Endothelial cell of umbilical vein (primary cell): ENCODE data around the gene DUSP11. TPM values are rescaled to one million over a fixed set of nuclear protein-coding genes. Genes with fewer than 3 reads are reported as not detected.

Source experiments
- BruUV-seq: library from RNA; stranded (reverse); fragments of 400-500 nt; replicated peaks from 2 replicates; lab custom pipeline; 2021; lab: Mats Ljungman, UMichigan
- CTCF ChIA-PET: fragments of 300-600, 350-600 bp; sonication (Branson Sonifier 250); formaldehyde crosslinking; loops from one replicate; lab custom pipeline; 2021; ENCODE audit warnings: antibody characterized with exemption, inconsistent platforms; lab: Charles Lee
- POLR2A ChIA-PET: fragments of 300-600, 350-600 bp; sonication (Branson Sonifier 250); formaldehyde crosslinking; loops from one replicate; lab custom pipeline; 2021; ENCODE audit warnings: antibody characterized with exemption, inconsistent platforms; lab: Charles Lee
- DNase-seq: peaks from one replicate; pipeline ENCODE4 v3.0.0-alpha.2; 2011; ENCODE audit warnings: low read depth, low spot score
- FAIRE-seq: peaks from 2 replicates; lab custom pipeline; 2011; peaks lifted over from hg19 to GRCh38; lab: Jason Lieb, UNC
- H2AFZ ChIP-seq: 2 replicates; pipeline ENCODE4 v1.6.0; 2012; ENCODE audit warnings: low read depth, low read length, control low read depth, inconsistent platforms
- H3K27ac ChIP-seq: 2 replicates; pipeline ENCODE4 v1.5.1; 2011; ENCODE audit warnings: low read depth, mild to moderate bottlenecking, control low read depth, low read length, moderate library complexity; ENCODE audit not compliant: insufficient read depth
- H3K27me3 ChIP-seq, 2 experiments: 2 replicates each; pipeline versions ENCODE4 v1.6.0 to v1.6.1; 2011; ENCODE audit warnings: low read length in 2 of 2, mixed read lengths in 1 of 2; ENCODE audit not compliant: control insufficient read depth in 2 of 2, insufficient read depth in 2 of 2
- H3K36me3 ChIP-seq, 2 experiments: 2 replicates in 1 of 2; 3 replicates in 1 of 2; pipeline ENCODE4 v1.5.1; 2011; ENCODE audit warnings: low read length in 2 of 2, mild to moderate bottlenecking in 1 of 2, moderate library complexity in 1 of 2; ENCODE audit not compliant: control insufficient read depth in 2 of 2, insufficient read depth in 2 of 2; ENCODE audit errors: extremely low read depth in 1 of 2
- H3K4me1 ChIP-seq: 3 replicates; pipeline ENCODE4 v1.5.1; 2011; ENCODE audit warnings: mild to moderate bottlenecking, low read length; ENCODE audit not compliant: control insufficient read depth, insufficient read depth; ENCODE audit errors: extremely low read depth
- H3K4me2 ChIP-seq: 2 replicates; pipeline ENCODE4 v1.6.1; 2011; ENCODE audit warnings: low read length, control low read depth, mixed read lengths; ENCODE audit not compliant: insufficient read depth
- H3K4me3 ChIP-seq, 3 experiments: fragments of 200-600 bp in 1 of 3; sonication (generic), shearing (Covaris generic) in 1 of 3; replicated peaks in 1 of 3; 2 replicates each; pipeline ENCODE4 v1.5.1; 2011 to 2016; ENCODE audit warnings: control low read depth in 3 of 3, low read length in 3 of 3, mild to moderate bottlenecking in 2 of 3, inconsistent platforms in 1 of 3, low read depth in 1 of 3, moderate library complexity in 1 of 3; ENCODE audit not compliant: insufficient read depth in 1 of 3
- H3K79me2 ChIP-seq: 2 replicates; pipeline ENCODE4 v1.6.0; 2012; ENCODE audit warnings: low read length, inconsistent platforms; ENCODE audit not compliant: control insufficient read depth, insufficient read depth
- H3K9ac ChIP-seq: replicated peaks from 2 replicates; pipeline ENCODE3; 2011; ENCODE audit warnings: low read length, control low read depth; ENCODE audit not compliant: insufficient read depth; ENCODE audit errors: extremely low read depth
- H3K9me1 ChIP-seq: replicated peaks from 3 replicates; pipeline ENCODE4 v1.6.0; 2011; ENCODE audit warnings: mild to moderate bottlenecking, low read length; ENCODE audit not compliant: control insufficient read depth, insufficient read depth; ENCODE audit errors: extremely low read depth
- H3K9me3 ChIP-seq: replicated peaks from 2 replicates; pipeline ENCODE4 v1.5.1; 2012; ENCODE audit warnings: low read length, inconsistent platforms; ENCODE audit not compliant: control insufficient read depth, insufficient read depth
- H4K20me1 ChIP-seq: replicated peaks from 2 replicates; pipeline ENCODE3; 2011; ENCODE audit warnings: mild to moderate bottlenecking, low read length; ENCODE audit not compliant: control insufficient read depth, insufficient read depth; ENCODE audit errors: extremely low read depth
- EZH2 ChIP-seq: IDR thresholded peaks from 2 replicates; pipeline ENCODE4 v1.6.1; 2012; ENCODE audit warnings: borderline replicate concordance, low read depth, mild to moderate bottlenecking, moderate library complexity, low read length, inconsistent platforms; ENCODE audit not compliant: severe bottlenecking
- FOS ChIP-seq: IDR thresholded peaks from 2 replicates; pipeline ENCODE4 v1.6.1; 2011; ENCODE audit warnings: mild to moderate bottlenecking, low read length, moderate library complexity, borderline replicate concordance; ENCODE audit not compliant: insufficient read depth
- GATA2 ChIP-seq: IDR thresholded peaks from 2 replicates; pipeline ENCODE4 v1.7.0; 2011; ENCODE audit warnings: low read depth, mild to moderate bottlenecking, moderate library complexity, mixed read lengths, low read length; ENCODE audit not compliant: insufficient read length, insufficient read depth
- JUN ChIP-seq: IDR thresholded peaks from 2 replicates; pipeline ENCODE4 v1.6.1; 2011; ENCODE audit warnings: borderline replicate concordance, low read depth; ENCODE audit not compliant: insufficient read length, insufficient read depth
- MYC ChIP-seq: IDR thresholded peaks from one replicate; pipeline ENCODE4 v1.6.1; 2011; ENCODE audit warnings: mild to moderate bottlenecking, low read depth, low read length
- POLR2A ChIP-seq: IDR thresholded peaks from 2 replicates; pipeline ENCODE4 v1.6.1; 2012; ENCODE audit warnings: low read depth, mild to moderate bottlenecking, control low read depth, low read length
- POLR2AphosphoS5 ChIP-seq: IDR thresholded peaks from 2 replicates; pipeline ENCODE4 v1.6.1; 2012; ENCODE audit warnings: low read depth, mild to moderate bottlenecking, control low read depth, low read length, moderate library complexity; ENCODE audit not compliant: insufficient read depth
- dilution Hi-C: fragments of 300-500 bp; cut with MboI; formaldehyde crosslinking; loops from one replicate; pipeline ENCODE4 v1.15.0; 2019; ENCODE audit warnings: low sequenced_read_pairs; ENCODE audit not compliant: extremely low pct_ligation_motif_present
- intact Hi-C: fragments of 100-400 bp; cut with micrococcal nuclease; formaldehyde crosslinking; loops from one replicate; pipeline ENCODE4 v1.10.0; 2022
- polyA plus RNA-seq, 4 experiments: library from polyadenylated mRNA; depleted of rRNA in 3 of 4; stranded (reverse) in 3 of 4; unstranded in 1 of 4; fragments of >200 nt; gene quantifications; 2 replicates each; pipeline versions ENCODE4 v1.2.1 to v1.2.3, GENCODE V29; 2011 to 2012; ENCODE audit warnings: missing spikeins in 1 of 4
- total RNA-seq: library from RNA; stranded (reverse); gene quantifications from 2 replicates; pipeline ENCODE4 v1.2.3, GENCODE V29; 2021
- TF ChIP-seq, protein P1 (sequence below): IDR thresholded peaks from 2 replicates; pipeline ENCODE4 v1.6.1; 2011; ENCODE audit not compliant: insufficient read depth, insufficient read length
- TF ChIP-seq, protein P2 (sequence below), 2 donors: IDR thresholded peaks; 1 replicate in 1 of 2; 2 replicates in 1 of 2; pipeline ENCODE4 v1.5.1; 2011; ENCODE audit warnings: low read length in 2 of 2, mild to moderate bottlenecking in 2 of 2, moderate library complexity in 2 of 2, control low read depth in 1 of 2, inconsistent platforms in 1 of 2, low read depth in 1 of 2; ENCODE audit not compliant: insufficient read depth in 1 of 2; ENCODE audit errors: extremely low read depth in 1 of 2

The DUSP11 gene
- total and polyA plus RNA-seq, 2 donors (not counting 3 experiments of a cell fraction or from before 2014, with no cell fraction given): 18.6 to 27.0 TPM

DNA sequence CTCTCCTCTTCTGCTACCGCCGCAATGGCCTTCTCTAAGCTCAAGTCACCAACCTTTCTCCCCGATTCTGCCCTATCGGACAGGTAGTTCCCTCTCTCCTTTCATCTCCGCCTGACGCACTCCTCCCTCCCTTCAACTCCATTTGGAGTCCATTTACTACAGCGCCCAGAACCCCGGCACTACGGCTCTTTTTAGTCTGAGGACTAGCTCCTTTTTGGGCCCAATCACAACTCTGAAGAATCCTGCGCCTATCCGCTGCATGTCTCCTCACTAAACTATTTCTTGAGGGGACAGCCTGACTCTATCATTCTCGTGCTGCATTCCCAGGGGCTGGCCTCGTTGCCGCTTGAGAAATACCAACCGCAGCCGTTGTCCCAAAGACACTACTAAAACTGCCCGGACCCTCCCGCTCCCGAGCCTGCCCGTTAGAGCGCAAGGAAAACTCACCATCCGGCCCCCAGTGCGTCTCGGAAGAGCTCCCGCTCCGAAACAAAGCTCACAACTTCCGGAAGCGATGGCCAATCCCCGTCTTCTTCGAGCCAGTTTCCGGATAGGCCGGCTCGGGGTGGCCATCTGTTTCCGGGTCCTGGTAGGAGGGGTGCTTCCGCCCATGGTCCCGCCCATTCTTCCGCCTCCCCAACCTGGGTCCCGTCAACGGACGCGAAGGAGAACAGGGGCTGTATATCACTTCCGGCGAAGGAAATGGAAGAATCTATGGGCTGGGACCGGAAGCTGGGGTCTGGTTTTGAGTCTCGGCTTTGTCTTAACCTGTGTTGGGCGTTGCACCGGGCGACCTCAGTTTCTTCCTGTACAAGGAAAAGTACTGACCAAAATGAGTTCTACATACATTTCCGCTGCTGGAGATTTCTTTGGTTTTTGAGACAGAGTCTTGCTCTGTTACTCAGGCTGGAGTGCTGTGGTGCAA lies 42.8 kb downstream of the DUSP11 start, which contains the start of gene TPRKB:
Gene TPRKB, minus strand, starts transcription at position 491 of the 925 bp plus-strand sequence. CDS start 2,776 bp downstream, outside the sequence.
- no peaks in the 10 kb centered on the region for H3K9me1 ChIP-seq
- intact Hi-C loops (loop anchor here (1.0 to 5.0 kb wide), 6 partner anchors 9 to 792 kb away; partner anchors contain the start of genes AUP1, DGUOK, DUSP11 and HTRA2), dilution Hi-C loops (no loop called here)
- BruUV-seq: no TSS peak
- POLR2A ChIA-PET: interaction anchor here (0.9 to 1.7 kb wide), 3 partner anchors 10 to 351 kb away, joined by 3 to 11 read pairs (median 3); partner anchors contain the start of gene ALMS1
- H3K4me1 ChIP-seq: peaks cover 16% of the 10 kb centered on the region
- H3K36me3 ChIP-seq: peaks cover 0 to 3% of the 10 kb centered on the region in 2 experiments
- peak; percentile 63 for TF ChIP-seq POLR2A
- no peak for TF ChIP-seq EZH2
- TF ChIP-seq POLR2AphosphoS5: peak; percentile 90
- CTCF ChIA-PET: interaction anchor here (0.6 to 1.5 kb wide), 13 partner anchors 10 to 513 kb away, joined by 3 to 8 read pairs (median 4); partner anchors contain the start of genes DUSP11 and STAMBP
- no peaks in the 10 kb centered on the region for H3K27me3 ChIP-seq
- H3K79me2 ChIP-seq: peaks cover 8% of the 10 kb centered on the region
- no peaks in the 10 kb centered on the region for H4K20me1 ChIP-seq
- peak within 1 kb of the TSS; percentile 88 for H3K27ac ChIP-seq
- peak within 1 kb of the TSS; percentile 75 to 98 (median 82) for H3K4me3 ChIP-seq
- FAIRE-seq: peak; percentile 99
- H3K4me2 ChIP-seq: peak within 1 kb of the TSS; percentile 96
- peak within 1 kb of the TSS; percentile 82 for H2AFZ ChIP-seq
- H3K9ac ChIP-seq: peak within 1 kb of the TSS; percentile 94
- H3K9me3 ChIP-seq: no peaks in the 10 kb centered on the region
- peak; percentile 95 for DNase-seq

DNA sequence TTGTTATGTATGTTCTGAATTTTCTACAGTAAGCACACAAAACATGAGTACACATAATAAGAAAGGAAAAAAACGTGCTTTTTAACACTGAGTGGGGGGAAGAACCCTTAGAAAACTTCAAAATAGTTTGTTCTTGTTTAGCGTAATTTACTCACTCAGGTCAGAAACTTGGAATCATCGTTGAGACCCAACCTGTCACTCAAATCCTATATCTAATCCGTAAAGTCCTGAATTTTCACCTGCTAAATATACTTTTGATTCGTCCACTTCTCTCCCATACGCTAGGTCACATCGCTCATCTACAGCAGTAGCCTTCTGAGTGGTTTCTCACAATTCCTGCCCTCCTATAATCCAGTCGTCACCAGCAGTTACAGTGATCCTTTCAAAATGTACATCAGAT lies 43.5 kb downstream of the DUSP11 start:
- Histone ChIP-seq H3K9me3 (no peaks in the 10 kb centered on the region), H3K9ac (peak overlapping the region; percentile 94), H3K4me1 (peaks cover 16% of the 10 kb centered on the region), H2AFZ (peak overlapping the region; percentile 82), H3K4me2 (peak overlapping the region; percentile 96), H3K9me1 (no peaks in the 10 kb centered on the region), H3K4me3 (peak overlapping the region; percentile 75 to 98 (median 82)), H3K79me2 (peaks cover 8% of the 10 kb centered on the region), H4K20me1 (no peaks in the 10 kb centered on the region), H3K27ac (peak overlapping the region; percentile 88), H3K27me3 (no peaks in the 10 kb centered on the region), H3K36me3 (peaks cover 6 to 8% of the 10 kb centered on the region in 2 experiments)
- dilution Hi-C loops (no loop called here), intact Hi-C loops (loop anchor here (2.0 to 5.0 kb wide), 2 partner anchors 54 to 792 kb away; partner anchors contain the start of genes AUP1 and HTRA2)
- peak; percentile 22 for DNase-seq
- CTCF ChIA-PET: interaction anchor here (0.9 to 1.5 kb wide), 8 partner anchors 11 to 92 kb away, joined by 3 to 8 read pairs (median 4); partner anchors contain the start of genes DUSP11 and STAMBP
- TSS peak; percentile 44 for BruUV-seq
- TF ChIP-seq POLR2AphosphoS5 (no peak), MYC (no peak), EZH2 (no peak), FOS (no peak), JUN (no peak), POLR2A (no peak), GATA2 (no peak)
- TF ChIP-seq, protein P1, sequence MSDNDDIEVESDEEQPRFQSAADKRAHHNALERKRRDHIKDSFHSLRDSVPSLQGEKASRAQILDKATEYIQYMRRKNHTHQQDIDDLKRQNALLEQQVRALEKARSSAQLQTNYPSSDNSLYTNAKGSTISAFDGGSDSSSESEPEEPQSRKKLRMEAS: no peak
- TF ChIP-seq, protein P2, sequence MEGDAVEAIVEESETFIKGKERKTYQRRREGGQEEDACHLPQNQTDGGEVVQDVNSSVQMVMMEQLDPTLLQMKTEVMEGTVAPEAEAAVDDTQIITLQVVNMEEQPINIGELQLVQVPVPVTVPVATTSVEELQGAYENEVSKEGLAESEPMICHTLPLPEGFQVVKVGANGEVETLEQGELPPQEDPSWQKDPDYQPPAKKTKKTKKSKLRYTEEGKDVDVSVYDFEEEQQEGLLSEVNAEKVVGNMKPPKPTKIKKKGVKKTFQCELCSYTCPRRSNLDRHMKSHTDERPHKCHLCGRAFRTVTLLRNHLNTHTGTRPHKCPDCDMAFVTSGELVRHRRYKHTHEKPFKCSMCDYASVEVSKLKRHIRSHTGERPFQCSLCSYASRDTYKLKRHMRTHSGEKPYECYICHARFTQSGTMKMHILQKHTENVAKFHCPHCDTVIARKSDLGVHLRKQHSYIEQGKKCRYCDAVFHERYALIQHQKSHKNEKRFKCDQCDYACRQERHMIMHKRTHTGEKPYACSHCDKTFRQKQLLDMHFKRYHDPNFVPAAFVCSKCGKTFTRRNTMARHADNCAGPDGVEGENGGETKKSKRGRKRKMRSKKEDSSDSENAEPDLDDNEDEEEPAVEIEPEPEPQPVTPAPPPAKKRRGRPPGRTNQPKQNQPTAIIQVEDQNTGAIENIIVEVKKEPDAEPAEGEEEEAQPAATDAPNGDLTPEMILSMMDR (IDR thresholded peaks at IDR 0.05; ENCODE audit: extremely low read depth in 1 of 2, insufficient read depth in 1 of 2, low read depth in 1 of 2, low read length in 2 of 2): no peak
- POLR2A ChIA-PET: interaction anchor here (1.1 to 1.7 kb wide), 2 partner anchors 10 to 351 kb away, joined by 3 to 11 read pairs; partner anchors contain the start of gene ALMS1
- no peak for FAIRE-seq
